Neural cell (in vitro differentiated cells): ENCODE data around the gene AGBL1. TPM values are rescaled to one million over a fixed set of nuclear protein-coding genes. Genes with fewer than 3 reads are reported as not detected.

Source experiments
- H2AFZ ChIP-seq: fragments of 200-600, 300-800 bp; sonication (generic), shearing (Covaris generic); 2 replicates; pipeline ENCODE4 v1.6.0; 2014; ENCODE audit warnings: low read depth, mild to moderate bottlenecking, antibody characterized with exemption, low read length, moderate library complexity
- H3F3A ChIP-seq: fragments of 200-600 bp; shearing (Covaris generic); 2 replicates; pipeline ENCODE4 v1.6.1; 2016; ENCODE audit warnings: mild to moderate bottlenecking, moderate library complexity, mixed read lengths, antibody characterized with exemption, low read length; ENCODE audit not compliant: insufficient read depth, poor library complexity, severe bottlenecking
- H3K27ac ChIP-seq: fragments of 200-600, 300-800 bp; sonication (generic), shearing (Covaris generic); 2 replicates; pipeline ENCODE4 v1.5.1; 2014; ENCODE audit warnings: mild to moderate bottlenecking, low read length, moderate library complexity
- H3K27me3 ChIP-seq: fragments of 300-800, 200-600 bp; sonication (generic), shearing (Covaris generic); 2 replicates; pipeline ENCODE4 v1.6.0; 2014; ENCODE audit warnings: mild to moderate bottlenecking, low read depth, low read length, moderate library complexity; ENCODE audit not compliant: insufficient read depth
- H3K36me3 ChIP-seq: fragments of 300-800, 200-600 bp; sonication (generic), shearing (Covaris generic); 2 replicates; pipeline ENCODE4 v1.5.1; 2014; ENCODE audit warnings: mild to moderate bottlenecking, antibody characterized with exemption, low read length, moderate library complexity; ENCODE audit not compliant: insufficient read depth
- H3K4me2 ChIP-seq: fragments of 300-800, 200-600 bp; sonication (generic), shearing (Covaris generic); 2 replicates; pipeline ENCODE4 v1.6.0; 2014; ENCODE audit warnings: mild to moderate bottlenecking, low read length
- H3K4me3 ChIP-seq: fragments of 300-800, 200-600 bp; sonication (generic), shearing (Covaris generic); 2 replicates; pipeline ENCODE4 v1.5.1; 2014; ENCODE audit warnings: mild to moderate bottlenecking, low read length, moderate library complexity
- H3K79me2 ChIP-seq: fragments of 200-600 bp; shearing (Covaris generic); replicated peaks from 2 replicates; pipeline ENCODE4 v1.6.0; 2014; ENCODE audit warnings: mild to moderate bottlenecking, low read length, moderate library complexity; ENCODE audit not compliant: insufficient read depth
- H3K9ac ChIP-seq: fragments of 300-800, 200-600 bp; sonication (generic), shearing (Covaris generic); 2 replicates; pipeline ENCODE4 v1.6.1; 2016; ENCODE audit warnings: mild to moderate bottlenecking, low read length, mixed read lengths
- H3K9me2 ChIP-seq: fragments of 200-600 bp; shearing (Covaris generic); 2 replicates; pipeline ENCODE4 v1.6.1; 2016; ENCODE audit warnings: mild to moderate bottlenecking, low read length, mixed read lengths; ENCODE audit not compliant: insufficient read depth
- H3K9me3 ChIP-seq: fragments of 200-600, 300-800 bp; sonication (generic), shearing (Covaris generic); 2 replicates; pipeline ENCODE4 v1.6.1; 2016; ENCODE audit warnings: mild to moderate bottlenecking, mixed run types, low read length, moderate library complexity, mixed read lengths
- H4K20me1 ChIP-seq: fragments of 200-600 bp; shearing (Covaris generic); 2 replicates; pipeline ENCODE4 v1.6.1; 2016; ENCODE audit warnings: mild to moderate bottlenecking, mixed run types; ENCODE audit not compliant: insufficient read depth
- CTCF ChIP-seq: fragments of 450-650 bp; IDR thresholded peaks from 2 replicates; pipeline ENCODE4 v1.5.1; 2014; ENCODE audit warnings: antibody characterized with exemption, mild to moderate bottlenecking, moderate library complexity; ENCODE audit not compliant: poor library complexity, severe bottlenecking
- EP300 ChIP-seq: fragments of 450-650 bp; conservative IDR thresholded peaks from 2 replicates; pipeline ENCODE4 v1.6.1; 2014; ENCODE audit warnings: antibody characterized with exemption, mild to moderate bottlenecking, moderate library complexity; ENCODE audit not compliant: poor library complexity, severe bottlenecking
- EZH2 ChIP-seq: fragments of 200-600, 300-800 bp; shearing (Covaris generic), sonication (generic); IDR thresholded peaks from 2 replicates; pipeline ENCODE4 v1.6.1; 2014; ENCODE audit warnings: antibody characterized with exemption, low read length, borderline replicate concordance, mild to moderate bottlenecking; ENCODE audit not compliant: insufficient read depth, poor library complexity, severe bottlenecking
- MXI1 ChIP-seq: fragments of 450-650 bp; conservative IDR thresholded peaks from 2 replicates; pipeline ENCODE4 v1.6.1; 2014; ENCODE audit warnings: antibody characterized with exemption, mild to moderate bottlenecking; ENCODE audit not compliant: poor library complexity, severe bottlenecking
- POLR2AphosphoS5 ChIP-seq: IDR thresholded peaks from 2 replicates; pipeline ENCODE4 v1.6.1; 2012
- RAD21 ChIP-seq: fragments of 450-650 bp; conservative IDR thresholded peaks from 2 replicates; pipeline ENCODE4 v1.6.1; 2014; ENCODE audit warnings: antibody characterized with exemption, mild to moderate bottlenecking, moderate library complexity
- REST ChIP-seq: IDR thresholded peaks from 2 replicates; pipeline ENCODE4 v1.6.1; 2012; ENCODE audit warnings: borderline replicate concordance
- SMC3 ChIP-seq: fragments of 450-650 bp; conservative IDR thresholded peaks from 2 replicates; pipeline ENCODE4 v1.6.1; 2014; ENCODE audit warnings: antibody characterized with exemption, mild to moderate bottlenecking, moderate library complexity; ENCODE audit not compliant: poor library complexity
- TAF1 ChIP-seq: IDR thresholded peaks from 2 replicates; pipeline ENCODE4 v1.6.1; 2012; ENCODE audit warnings: low read depth
- polyA plus RNA-seq: library from polyadenylated mRNA; depleted of rRNA; stranded (reverse); fragments of >200 nt; gene quantifications from 2 replicates; pipeline ENCODE4 v1.2.3, GENCODE V29; 2014

The AGBL1 gene
- polyA plus RNA-seq, 1 donor from 2014 or later: 0.12 TPM

DNA sequence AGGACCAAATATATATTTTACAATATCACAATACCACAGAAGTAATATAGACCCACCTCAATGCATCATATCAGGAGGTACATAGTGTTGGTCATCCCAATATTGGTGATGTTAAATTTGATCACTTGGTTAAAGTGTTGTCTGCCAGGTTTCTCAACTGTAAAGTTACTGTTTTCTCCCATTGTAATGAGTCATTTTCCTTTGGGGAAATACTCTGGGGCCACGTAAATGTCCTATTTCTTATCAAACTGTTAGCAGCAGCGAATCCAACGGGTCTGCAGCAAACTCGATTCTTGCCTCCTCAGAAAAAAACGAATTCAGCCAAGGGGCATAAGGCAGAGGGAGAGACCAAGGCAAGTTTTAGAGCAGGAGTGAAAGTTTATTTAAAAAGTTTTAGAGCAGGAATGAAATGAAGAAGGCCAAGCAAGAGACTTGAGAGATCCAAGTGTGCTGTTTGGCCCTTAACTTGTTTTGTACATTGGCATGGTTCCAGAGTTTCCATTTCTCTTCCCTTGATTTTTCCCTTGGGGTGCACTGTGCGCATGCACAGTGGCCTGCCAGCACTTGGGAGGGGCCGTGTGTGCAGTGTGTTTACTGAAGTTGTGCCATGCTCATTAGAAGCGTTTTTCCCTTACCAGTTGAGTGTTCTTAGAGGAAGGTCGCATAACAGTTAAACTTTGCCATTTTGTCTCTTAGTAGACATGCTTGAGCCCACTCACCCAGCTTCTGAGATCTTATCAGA is 512.5 kb downstream of the AGBL1 start:
- TF ChIP-seq POLR2AphosphoS5: no peak
- TF ChIP-seq SMC3: no peak
- no peak for TF ChIP-seq CTCF
- no peak for TF ChIP-seq EP300
- no peak for TF ChIP-seq REST
- no peak for TF ChIP-seq TAF1
- TF ChIP-seq MXI1: no peak
- TF ChIP-seq EZH2: no peak
- TF ChIP-seq RAD21: no peak

DNA sequence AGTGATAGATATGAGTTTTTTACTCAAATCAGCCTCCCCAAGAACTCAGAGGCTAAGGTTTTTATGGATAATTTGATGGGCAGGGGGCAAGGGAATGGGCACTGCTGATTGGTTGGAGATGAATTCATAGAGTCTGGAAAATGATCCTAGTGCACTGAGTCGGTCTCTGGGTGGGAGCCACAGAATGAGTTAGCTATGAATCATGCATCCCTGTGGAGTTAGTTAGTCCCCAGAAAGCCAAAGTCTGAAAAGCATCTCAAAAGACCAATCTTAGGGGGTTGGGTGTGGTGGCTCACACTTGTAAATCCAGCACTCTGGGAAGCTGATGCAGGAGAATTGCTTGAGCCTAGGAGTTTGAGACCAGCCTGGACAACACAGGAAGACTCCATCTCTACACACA is 516.1 kb downstream of the AGBL1 start:
- Histone ChIP-seq H3K4me2 (no peak overlapping the region), H3K9ac (no peak overlapping the region), H3K9me2 (no peaks in the 10 kb centered on the region), H3K9me3 (no peaks in the 10 kb centered on the region), H2AFZ (no peak overlapping the region), H3F3A (no peaks in the 10 kb centered on the region), H3K79me2 (no peaks in the 10 kb centered on the region), H3K4me3 (no peak overlapping the region), H3K36me3 (no peaks in the 10 kb centered on the region), H3K27ac (no peak overlapping the region), H3K27me3 (no peaks in the 10 kb centered on the region), H4K20me1 (no peaks in the 10 kb centered on the region)
- TF ChIP-seq MXI1: no peak
- no peak for TF ChIP-seq EZH2
- no peak for TF ChIP-seq CTCF
- no peak for TF ChIP-seq SMC3
- no peak for TF ChIP-seq TAF1
- TF ChIP-seq EP300: no peak
- no peak for TF ChIP-seq REST
- TF ChIP-seq RAD21: no peak
- no peak for TF ChIP-seq POLR2AphosphoS5

More for the DNA sequence above, 512.5 kb downstream of the AGBL1 start:
- Histone ChIP-seq H3K4me2 (no peak overlapping the region), H3K27ac (no peak overlapping the region), H3K36me3 (no peaks in the 10 kb centered on the region), H3K4me3 (no peak overlapping the region), H3K9me3 (no peaks in the 10 kb centered on the region), H3K79me2 (no peaks in the 10 kb centered on the region), H4K20me1 (no peaks in the 10 kb centered on the region), H3K27me3 (no peaks in the 10 kb centered on the region), H3K9ac (no peak overlapping the region), H3K9me2 (no peaks in the 10 kb centered on the region), H2AFZ (no peak overlapping the region), H3F3A (no peaks in the 10 kb centered on the region)
